ENCODE measurements around the gene STK39.
A peak's percentile ranks its signal among the peaks of the same experiment; 100 is the strongest.

Gene STK39

DNA sequence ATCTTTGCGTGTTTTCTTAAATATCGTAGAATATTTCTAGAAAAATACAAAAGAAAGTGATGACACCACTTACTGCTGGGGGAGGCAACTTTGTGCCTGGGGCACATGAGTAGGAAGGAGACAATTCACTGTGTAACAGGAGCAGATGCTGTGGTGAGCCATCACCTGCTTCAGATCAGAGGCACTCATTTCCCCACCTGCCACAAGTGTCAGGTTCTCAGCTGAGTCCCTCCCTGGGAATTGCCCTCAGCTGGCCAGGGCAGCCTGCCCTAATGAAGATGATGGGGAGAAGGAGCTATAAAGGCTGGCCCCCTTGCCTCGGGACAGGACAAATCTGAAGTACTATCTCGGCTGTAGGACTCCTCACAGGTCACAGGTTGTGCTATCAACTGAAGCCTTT, 322.8 kb downstream of the STK39 start:
- TF ChIP-seq CTCF (IDR thresholded peaks at IDR 0.05; ENCODE audit: insufficient read depth, low read depth, low read length, missing control alignments), result no peak
- DNase-seq (ENCODE audit: low read depth), result peak; percentile 6
- H3K4me3 ChIP-seq (ENCODE audit: low read length), result no peak overlapping the region

DNA sequence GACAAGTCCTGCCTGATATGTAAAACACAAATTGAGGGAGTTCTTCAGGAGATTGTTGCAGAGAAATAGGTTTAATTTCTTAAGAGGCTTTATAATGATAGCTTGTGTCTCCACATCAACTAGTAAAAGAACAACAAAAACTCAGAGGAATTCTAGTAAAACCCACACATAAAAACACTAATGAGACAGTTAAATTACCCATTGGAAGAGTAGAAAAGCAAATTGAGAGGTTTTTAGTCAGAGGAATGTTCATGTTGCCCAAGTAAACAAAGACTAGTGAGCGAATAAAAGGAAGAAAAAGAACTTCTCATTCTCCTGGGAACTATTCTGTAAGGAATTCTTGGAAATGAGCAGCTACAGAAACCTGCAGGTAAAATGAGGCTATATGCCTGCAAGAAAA, 330.6 kb downstream of the STK39 start:
- no peak for TF ChIP-seq CTCF (IDR thresholded peaks at IDR 0.05; ENCODE audit: insufficient read depth, low read depth, low read length, missing control alignments)
- no peak for DNase-seq (ENCODE audit: low read depth)

GRCh38 chr2:167914969-167915368, 332.4 kb downstream of the STK39 start:
- DNase-seq (ENCODE audit: low read depth), result no peak
- no peak overlapping the region for H3K4me3 ChIP-seq (ENCODE audit: low read length)
- TF ChIP-seq CTCF (IDR thresholded peaks at IDR 0.05; ENCODE audit: insufficient read depth, low read depth, low read length, missing control alignments), result no peak

More for the DNA sequence above, 330.6 kb downstream of the STK39 start:
- H3K4me3 ChIP-seq (ENCODE audit: low read length), result no peak overlapping the region

GRCh38 chr2:167908786-167909185, 338.6 kb downstream of the STK39 start:
- TF ChIP-seq CTCF (IDR thresholded peaks at IDR 0.05; ENCODE audit: insufficient read depth, low read depth, low read length, missing control alignments), result no peak
- H3K4me3 ChIP-seq (ENCODE audit: low read length), result no peak overlapping the region
- DNase-seq (ENCODE audit: low read depth), result no peak

GRCh38 chr2:167905668-167906067, 341.7 kb downstream of the STK39 start:
- DNase-seq (ENCODE audit: low read depth), result no peak
- H3K4me3 ChIP-seq (ENCODE audit: low read length), result no peak overlapping the region
- no peak for TF ChIP-seq CTCF (IDR thresholded peaks at IDR 0.05; ENCODE audit: insufficient read depth, low read depth, low read length, missing control alignments)

Measured in epithelial cell of esophagus (primary cell).